Esophagus muscularis mucosa (tissue), 3 donors: ENCODE results near the gene OBSCN.

Experiments used
- POLR2A ChIP-seq: fragments of 450-650 bp; IDR thresholded peaks from one replicate; pipeline ENCODE4 v1.6.1; 2017; ENCODE audit warnings: antibody characterized with exemption, moderate library complexity, mild to moderate bottlenecking, low read depth
- POLR2AphosphoS5 ChIP-seq, 2 donors: sonication (generic); formaldehyde crosslinking; IDR thresholded peaks; one replicate each; pipeline ENCODE4 v1.6.1; 2017; ENCODE audit warnings: antibody characterized with exemption in 2 of 2
- TF ChIP-seq, protein P1 (sequence below), 3 experiments: fragments of 200-600 bp in 2 of 3; fragments of 450-650 bp in 1 of 3; sonication (generic) in 2 of 3; IDR thresholded peaks; one replicate each; pipeline ENCODE4 v1.5.1; 2017 to 2019; ENCODE audit warnings: antibody characterized with exemption in 3 of 3, mild to moderate bottlenecking in 2 of 3, moderate library complexity in 1 of 3

GRCh38 chr1:228243093-228243492 lies 35.2 kb downstream of the OBSCN start:
- TF ChIP-seq, protein P1, sequence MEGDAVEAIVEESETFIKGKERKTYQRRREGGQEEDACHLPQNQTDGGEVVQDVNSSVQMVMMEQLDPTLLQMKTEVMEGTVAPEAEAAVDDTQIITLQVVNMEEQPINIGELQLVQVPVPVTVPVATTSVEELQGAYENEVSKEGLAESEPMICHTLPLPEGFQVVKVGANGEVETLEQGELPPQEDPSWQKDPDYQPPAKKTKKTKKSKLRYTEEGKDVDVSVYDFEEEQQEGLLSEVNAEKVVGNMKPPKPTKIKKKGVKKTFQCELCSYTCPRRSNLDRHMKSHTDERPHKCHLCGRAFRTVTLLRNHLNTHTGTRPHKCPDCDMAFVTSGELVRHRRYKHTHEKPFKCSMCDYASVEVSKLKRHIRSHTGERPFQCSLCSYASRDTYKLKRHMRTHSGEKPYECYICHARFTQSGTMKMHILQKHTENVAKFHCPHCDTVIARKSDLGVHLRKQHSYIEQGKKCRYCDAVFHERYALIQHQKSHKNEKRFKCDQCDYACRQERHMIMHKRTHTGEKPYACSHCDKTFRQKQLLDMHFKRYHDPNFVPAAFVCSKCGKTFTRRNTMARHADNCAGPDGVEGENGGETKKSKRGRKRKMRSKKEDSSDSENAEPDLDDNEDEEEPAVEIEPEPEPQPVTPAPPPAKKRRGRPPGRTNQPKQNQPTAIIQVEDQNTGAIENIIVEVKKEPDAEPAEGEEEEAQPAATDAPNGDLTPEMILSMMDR (IDR thresholded peaks at IDR 0.05), result no peak
- no peak for TF ChIP-seq POLR2A
- TF ChIP-seq POLR2AphosphoS5 (IDR thresholded peaks at IDR 0.05), result no peak
